LNCaP clone FGC (cell line): ENCODE data around the gene C1orf159.

ENCODE experiments used
- DNase-seq: peaks from one replicate; pipeline ENCODE4 v3.0.0-alpha.2; 2011; ENCODE audit warnings: low read depth
- H3K4me3 ChIP-seq: 2 replicates; pipeline ENCODE4 v1.5.1; 2011; ENCODE audit warnings: mild to moderate bottlenecking, low read depth, low read length, control low read depth
- TF ChIP-seq, protein P1 (sequence below): IDR thresholded peaks from 2 replicates; pipeline ENCODE4 v1.5.1; 2012; ENCODE audit warnings: mild to moderate bottlenecking; ENCODE audit not compliant: control insufficient read depth, insufficient read depth; ENCODE audit errors: extremely low read depth

C1orf159 gene

DNA sequence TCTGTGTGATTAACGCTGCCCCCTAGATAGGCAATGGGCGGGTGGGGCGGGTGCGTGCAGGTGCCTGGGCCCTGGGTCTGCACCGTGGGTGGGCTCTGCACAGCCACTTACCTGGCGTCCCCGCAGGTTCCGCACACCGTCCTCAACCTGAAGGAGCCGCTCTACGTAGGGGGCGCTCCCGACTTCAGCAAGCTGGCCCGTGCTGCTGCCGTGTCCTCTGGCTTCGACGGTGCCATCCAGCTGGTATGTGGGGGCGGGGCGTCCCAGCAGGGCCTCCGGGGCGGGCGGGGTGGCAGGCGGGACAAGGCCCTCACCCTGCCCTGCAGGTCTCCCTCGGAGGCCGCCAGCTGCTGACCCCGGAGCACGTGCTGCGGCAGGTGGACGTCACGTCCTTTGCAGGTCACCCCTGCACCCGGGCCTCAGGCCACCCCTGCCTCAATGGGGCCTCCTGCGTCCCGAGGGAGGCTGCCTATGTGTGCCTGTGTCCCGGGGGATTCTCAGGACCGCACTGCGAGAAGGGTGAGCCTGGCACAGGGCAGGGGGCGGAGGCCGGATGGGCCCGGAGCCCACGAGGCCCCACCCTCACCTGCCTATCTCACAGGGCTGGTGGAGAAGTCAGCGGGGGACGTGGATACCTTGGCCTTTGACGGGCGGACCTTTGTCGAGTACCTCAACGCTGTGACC, 64.6 kb downstream of the C1orf159 start:
- TF ChIP-seq, protein P1, sequence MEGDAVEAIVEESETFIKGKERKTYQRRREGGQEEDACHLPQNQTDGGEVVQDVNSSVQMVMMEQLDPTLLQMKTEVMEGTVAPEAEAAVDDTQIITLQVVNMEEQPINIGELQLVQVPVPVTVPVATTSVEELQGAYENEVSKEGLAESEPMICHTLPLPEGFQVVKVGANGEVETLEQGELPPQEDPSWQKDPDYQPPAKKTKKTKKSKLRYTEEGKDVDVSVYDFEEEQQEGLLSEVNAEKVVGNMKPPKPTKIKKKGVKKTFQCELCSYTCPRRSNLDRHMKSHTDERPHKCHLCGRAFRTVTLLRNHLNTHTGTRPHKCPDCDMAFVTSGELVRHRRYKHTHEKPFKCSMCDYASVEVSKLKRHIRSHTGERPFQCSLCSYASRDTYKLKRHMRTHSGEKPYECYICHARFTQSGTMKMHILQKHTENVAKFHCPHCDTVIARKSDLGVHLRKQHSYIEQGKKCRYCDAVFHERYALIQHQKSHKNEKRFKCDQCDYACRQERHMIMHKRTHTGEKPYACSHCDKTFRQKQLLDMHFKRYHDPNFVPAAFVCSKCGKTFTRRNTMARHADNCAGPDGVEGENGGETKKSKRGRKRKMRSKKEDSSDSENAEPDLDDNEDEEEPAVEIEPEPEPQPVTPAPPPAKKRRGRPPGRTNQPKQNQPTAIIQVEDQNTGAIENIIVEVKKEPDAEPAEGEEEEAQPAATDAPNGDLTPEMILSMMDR = no peak
- no peak for DNase-seq
- no peak overlapping the region for H3K4me3 ChIP-seq

- TF ChIP-seq, protein P1 = no peak
- H3K4me3 ChIP-seq = no peak overlapping the region
- DNase-seq = no peak
Measured at GRCh38 chr1:1050577-1051052, 65.3 kb downstream of the C1orf159 start.

- H3K4me3 ChIP-seq = no peak overlapping the region
- TF ChIP-seq, protein P1 = no peak
Measured at GRCh38 chr1:1049318-1050165, 66.3 kb downstream of the C1orf159 start.

GRCh38 chr1:1048765-1049164, 67.1 kb downstream of the C1orf159 start:
- TF ChIP-seq, protein P1 = no peak
- no peak for DNase-seq
- no peak overlapping the region for H3K4me3 ChIP-seq

More at GRCh38 chr1:1049318-1050165, 66.3 kb downstream of the C1orf159 start:
- DNase-seq = no peak

DNA sequence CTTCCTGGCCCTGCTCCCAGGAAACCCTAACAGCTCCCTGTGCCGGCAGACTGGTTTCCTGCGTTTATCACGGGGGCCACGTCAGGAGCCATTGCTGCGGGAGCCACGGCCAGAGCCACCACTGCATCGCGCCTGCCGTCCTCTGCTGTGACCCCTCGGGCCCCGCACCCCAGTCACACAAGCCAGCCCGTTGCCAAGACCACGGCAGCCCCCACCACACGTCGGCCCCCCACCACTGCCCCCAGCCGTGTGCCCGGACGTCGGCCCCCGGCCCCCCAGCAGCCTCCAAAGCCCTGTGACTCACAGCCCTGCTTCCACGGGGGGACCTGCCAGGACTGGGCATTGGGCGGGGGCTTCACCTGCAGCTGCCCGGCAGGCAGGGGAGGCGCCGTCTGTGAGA, 67.9 kb downstream of the C1orf159 start:
- TF ChIP-seq, protein P1 = no peak
- no peak for DNase-seq
- no peak overlapping the region for H3K4me3 ChIP-seq

GRCh38 chr1:1047407-1047806, 68.5 kb downstream of the C1orf159 start:
- DNase-seq = no peak
- H3K4me3 ChIP-seq = no peak overlapping the region
- TF ChIP-seq, protein P1 = no peak
